ENCODE results near the gene SCN8A.

DNA sequence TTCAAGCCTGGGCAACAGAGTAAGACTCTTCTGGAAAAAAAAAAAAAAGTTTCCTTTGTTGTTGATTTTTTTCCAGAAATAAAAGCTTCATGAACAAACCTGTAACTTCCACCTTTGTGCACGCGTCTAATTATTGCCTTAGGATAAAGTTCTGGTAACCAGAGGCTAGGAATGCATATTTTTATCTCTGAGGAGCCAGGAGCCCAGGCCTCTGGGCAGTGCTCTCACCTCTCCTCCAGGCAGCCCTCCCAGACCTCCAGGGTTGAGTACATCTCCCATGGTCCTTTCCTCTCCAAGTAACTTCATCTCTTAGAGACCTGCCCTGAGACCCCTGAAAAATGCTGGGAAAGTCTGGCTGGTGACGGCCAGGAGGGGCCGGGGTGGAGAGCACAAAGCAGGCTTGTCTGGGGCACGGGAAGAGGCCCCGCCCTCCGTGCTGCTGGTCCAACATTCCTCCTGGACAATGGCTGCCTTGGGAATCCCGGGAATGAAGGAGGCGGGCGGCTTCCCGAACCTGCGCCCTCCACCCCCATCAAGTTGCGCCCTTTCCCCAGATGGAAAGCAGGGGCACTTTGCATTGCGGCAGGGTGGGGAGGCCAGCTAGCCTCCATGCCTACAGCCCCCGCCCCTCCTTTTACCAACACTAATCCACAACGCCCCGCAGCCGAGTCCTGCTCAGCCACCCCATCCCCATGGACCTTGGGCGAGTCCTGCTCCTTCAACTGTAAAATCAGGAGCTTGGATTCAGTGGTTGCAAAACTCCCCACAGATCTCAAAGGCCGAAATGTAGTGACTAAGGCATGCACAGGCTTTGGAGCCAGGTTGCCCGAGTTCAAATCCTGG lies 264.8 kb downstream of the SCN8A start:
- TF ChIP-seq, protein P1, sequence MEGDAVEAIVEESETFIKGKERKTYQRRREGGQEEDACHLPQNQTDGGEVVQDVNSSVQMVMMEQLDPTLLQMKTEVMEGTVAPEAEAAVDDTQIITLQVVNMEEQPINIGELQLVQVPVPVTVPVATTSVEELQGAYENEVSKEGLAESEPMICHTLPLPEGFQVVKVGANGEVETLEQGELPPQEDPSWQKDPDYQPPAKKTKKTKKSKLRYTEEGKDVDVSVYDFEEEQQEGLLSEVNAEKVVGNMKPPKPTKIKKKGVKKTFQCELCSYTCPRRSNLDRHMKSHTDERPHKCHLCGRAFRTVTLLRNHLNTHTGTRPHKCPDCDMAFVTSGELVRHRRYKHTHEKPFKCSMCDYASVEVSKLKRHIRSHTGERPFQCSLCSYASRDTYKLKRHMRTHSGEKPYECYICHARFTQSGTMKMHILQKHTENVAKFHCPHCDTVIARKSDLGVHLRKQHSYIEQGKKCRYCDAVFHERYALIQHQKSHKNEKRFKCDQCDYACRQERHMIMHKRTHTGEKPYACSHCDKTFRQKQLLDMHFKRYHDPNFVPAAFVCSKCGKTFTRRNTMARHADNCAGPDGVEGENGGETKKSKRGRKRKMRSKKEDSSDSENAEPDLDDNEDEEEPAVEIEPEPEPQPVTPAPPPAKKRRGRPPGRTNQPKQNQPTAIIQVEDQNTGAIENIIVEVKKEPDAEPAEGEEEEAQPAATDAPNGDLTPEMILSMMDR (IDR thresholded peaks at IDR 0.05), result no peak
- TF ChIP-seq POLR2A (IDR thresholded peaks at IDR 0.05) (no peak), EP300 (IDR thresholded peaks at IDR 0.05) (no peak)

Measured in ovary (tissue), 3 donors.